B cell (primary cell): ENCODE data around the gene ORC1.

Source experiments
- EZH2 ChIP-seq: IDR thresholded peaks from 2 replicates; pipeline ENCODE4 v1.6.1; 2012; ENCODE audit warnings: borderline replicate concordance, low read depth, mild to moderate bottlenecking, moderate library complexity, low read length; ENCODE audit not compliant: insufficient read depth, poor library complexity, severe bottlenecking
- TF ChIP-seq, protein P1 (sequence below): fragments of 200-600 bp; IDR thresholded peaks from one replicate; pipeline ENCODE4 v1.8.0; 2022; ENCODE audit warnings: antibody characterized with exemption, mild to moderate bottlenecking

DNA sequence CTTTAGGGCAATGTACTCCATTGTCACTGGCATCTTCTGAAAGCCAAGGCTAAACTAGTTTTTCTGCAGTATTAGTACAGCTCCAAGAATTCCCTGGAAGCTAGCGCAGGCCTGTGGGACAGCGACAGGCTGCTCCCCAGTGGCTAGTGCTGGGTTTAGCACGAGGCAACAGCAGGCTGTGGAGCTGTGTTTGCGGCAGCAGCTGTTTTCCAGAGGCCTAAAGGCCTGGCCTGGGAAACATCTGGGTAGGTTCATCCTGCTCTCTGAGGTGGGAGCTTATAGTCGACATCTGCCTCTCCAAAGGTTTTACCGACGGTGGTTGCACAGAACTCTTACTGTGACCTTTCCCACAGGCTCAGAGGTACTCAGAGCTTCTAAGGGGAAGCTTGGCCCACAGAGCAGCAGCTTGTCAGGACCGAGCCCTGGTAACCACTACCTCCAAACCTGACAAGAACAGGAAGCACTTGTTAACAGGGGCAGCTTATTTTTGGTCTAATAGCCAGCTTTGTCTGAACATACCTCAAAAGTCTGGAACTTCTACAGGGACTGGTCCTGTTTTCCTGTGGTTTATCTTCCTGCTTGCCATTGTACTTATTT, 55.4 kb downstream of the ORC1 start:
- TF ChIP-seq, protein P1, sequence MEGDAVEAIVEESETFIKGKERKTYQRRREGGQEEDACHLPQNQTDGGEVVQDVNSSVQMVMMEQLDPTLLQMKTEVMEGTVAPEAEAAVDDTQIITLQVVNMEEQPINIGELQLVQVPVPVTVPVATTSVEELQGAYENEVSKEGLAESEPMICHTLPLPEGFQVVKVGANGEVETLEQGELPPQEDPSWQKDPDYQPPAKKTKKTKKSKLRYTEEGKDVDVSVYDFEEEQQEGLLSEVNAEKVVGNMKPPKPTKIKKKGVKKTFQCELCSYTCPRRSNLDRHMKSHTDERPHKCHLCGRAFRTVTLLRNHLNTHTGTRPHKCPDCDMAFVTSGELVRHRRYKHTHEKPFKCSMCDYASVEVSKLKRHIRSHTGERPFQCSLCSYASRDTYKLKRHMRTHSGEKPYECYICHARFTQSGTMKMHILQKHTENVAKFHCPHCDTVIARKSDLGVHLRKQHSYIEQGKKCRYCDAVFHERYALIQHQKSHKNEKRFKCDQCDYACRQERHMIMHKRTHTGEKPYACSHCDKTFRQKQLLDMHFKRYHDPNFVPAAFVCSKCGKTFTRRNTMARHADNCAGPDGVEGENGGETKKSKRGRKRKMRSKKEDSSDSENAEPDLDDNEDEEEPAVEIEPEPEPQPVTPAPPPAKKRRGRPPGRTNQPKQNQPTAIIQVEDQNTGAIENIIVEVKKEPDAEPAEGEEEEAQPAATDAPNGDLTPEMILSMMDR = no peak
- no peak for TF ChIP-seq EZH2
